Loucy (cell line): ENCODE measurements around the gene RGS6.
A peak's percentile ranks its signal among the peaks of the same experiment; 100 is the strongest.

ENCODE experiments used
- H2AFZ ChIP-seq: fragments of 200-600 bp; sonication (generic); 2 replicates; pipeline ENCODE4 v1.6.0; 2016; ENCODE audit warnings: antibody characterized with exemption, mild to moderate bottlenecking, low read length, moderate library complexity
- H3F3A ChIP-seq: fragments of 200-600 bp; 2 replicates; pipeline ENCODE4 v1.6.0; 2016; ENCODE audit warnings: antibody characterized with exemption, low read depth, mild to moderate bottlenecking
- H3K27me3 ChIP-seq: fragments of 200-600 bp; sonication (generic); 2 replicates; pipeline ENCODE4 v1.6.1; 2014; ENCODE audit warnings: low read length, mild to moderate bottlenecking; ENCODE audit not compliant: insufficient read depth, poor library complexity, severe bottlenecking
- H3K36me3 ChIP-seq: fragments of 200-600 bp; sonication (generic); 2 replicates; pipeline ENCODE4 v1.6.1; 2016; ENCODE audit warnings: low read length; ENCODE audit not compliant: insufficient read depth
- H3K4me1 ChIP-seq: fragments of 200-600 bp; sonication (generic); 2 replicates; pipeline ENCODE4 v1.5.1; 2014; ENCODE audit warnings: low read length, mild to moderate bottlenecking; ENCODE audit not compliant: insufficient read depth, poor library complexity, severe bottlenecking
- H3K4me2 ChIP-seq: fragments of 200-600 bp; sonication (generic); 2 replicates; pipeline ENCODE4 v1.6.0; 2014; ENCODE audit warnings: antibody characterized with exemption, low read length, low read depth, mild to moderate bottlenecking; ENCODE audit not compliant: poor library complexity, severe bottlenecking
- H3K4me3 ChIP-seq: fragments of 200-600 bp; sonication (generic); 2 replicates; pipeline ENCODE4 v1.5.1; 2014; ENCODE audit warnings: low read length, mild to moderate bottlenecking, mixed read lengths; ENCODE audit not compliant: poor library complexity, severe bottlenecking
- H3K79me2 ChIP-seq: fragments of 200-600 bp; sonication (generic); 2 replicates; pipeline ENCODE4 v1.6.1; 2014; ENCODE audit warnings: low read length; ENCODE audit not compliant: insufficient read depth
- H3K9ac ChIP-seq: fragments of 200-600 bp; sonication (generic); 2 replicates; pipeline ENCODE4 v1.6.0; 2014; ENCODE audit warnings: mild to moderate bottlenecking, low read depth, low read length, moderate library complexity; ENCODE audit not compliant: poor library complexity, severe bottlenecking
- H3K9me2 ChIP-seq: fragments of 200-600 bp; sonication (generic); replicated peaks from 2 replicates; pipeline ENCODE4 v1.6.1; 2016; ENCODE audit warnings: low read depth, low read length, mixed read lengths
- H3K9me3 ChIP-seq: fragments of 200-600 bp; sonication (generic); 2 replicates; pipeline ENCODE4 v1.6.1; 2014; ENCODE audit warnings: mild to moderate bottlenecking, antibody characterized with exemption, low read length, low read depth; ENCODE audit not compliant: insufficient read depth
- H4K20me1 ChIP-seq: fragments of 200-600 bp; sonication (generic); 2 replicates; pipeline ENCODE4 v1.6.0; 2014; ENCODE audit warnings: antibody characterized with exemption, low read length, mild to moderate bottlenecking; ENCODE audit not compliant: insufficient read depth, poor library complexity, severe bottlenecking
- CTCF ChIP-seq: fragments of 200-600 bp; sonication (generic); conservative IDR thresholded peaks from 2 replicates; pipeline ENCODE4 v1.5.1; 2014; ENCODE audit warnings: mild to moderate bottlenecking, antibody characterized with exemption, low read length
- EZH2phosphoT487 ChIP-seq: fragments of 200-600 bp; IDR thresholded peaks from 2 replicates; pipeline ENCODE4 v1.6.1; 2018; ENCODE audit warnings: antibody characterized with exemption, mild to moderate bottlenecking, moderate library complexity, borderline replicate concordance

The RGS6 gene

GRCh38 chr14:72543341-72543740 lies 611.1 kb downstream of the RGS6 start:
- no peak for TF ChIP-seq CTCF
- no peak for TF ChIP-seq EZH2phosphoT487
- H4K20me1 ChIP-seq, result no peaks in the 10 kb centered on the region
- no peak overlapping the region for H3K9ac ChIP-seq
- H3K79me2 ChIP-seq, result no peaks in the 10 kb centered on the region
- no peaks in the 10 kb centered on the region for H3K27me3 ChIP-seq
- H3F3A ChIP-seq, result no peaks in the 10 kb centered on the region
- H2AFZ ChIP-seq, result no peak overlapping the region
- no peaks in the 10 kb centered on the region for H3K9me3 ChIP-seq
- no peak overlapping the region for H3K4me3 ChIP-seq
- H3K36me3 ChIP-seq, result no peaks in the 10 kb centered on the region
- no peaks in the 10 kb centered on the region for H3K9me2 ChIP-seq
- H3K4me1 ChIP-seq, result peaks cover 60% of the 10 kb centered on the region
- H3K4me2 ChIP-seq, result peak overlapping the region; percentile 19

DNA sequence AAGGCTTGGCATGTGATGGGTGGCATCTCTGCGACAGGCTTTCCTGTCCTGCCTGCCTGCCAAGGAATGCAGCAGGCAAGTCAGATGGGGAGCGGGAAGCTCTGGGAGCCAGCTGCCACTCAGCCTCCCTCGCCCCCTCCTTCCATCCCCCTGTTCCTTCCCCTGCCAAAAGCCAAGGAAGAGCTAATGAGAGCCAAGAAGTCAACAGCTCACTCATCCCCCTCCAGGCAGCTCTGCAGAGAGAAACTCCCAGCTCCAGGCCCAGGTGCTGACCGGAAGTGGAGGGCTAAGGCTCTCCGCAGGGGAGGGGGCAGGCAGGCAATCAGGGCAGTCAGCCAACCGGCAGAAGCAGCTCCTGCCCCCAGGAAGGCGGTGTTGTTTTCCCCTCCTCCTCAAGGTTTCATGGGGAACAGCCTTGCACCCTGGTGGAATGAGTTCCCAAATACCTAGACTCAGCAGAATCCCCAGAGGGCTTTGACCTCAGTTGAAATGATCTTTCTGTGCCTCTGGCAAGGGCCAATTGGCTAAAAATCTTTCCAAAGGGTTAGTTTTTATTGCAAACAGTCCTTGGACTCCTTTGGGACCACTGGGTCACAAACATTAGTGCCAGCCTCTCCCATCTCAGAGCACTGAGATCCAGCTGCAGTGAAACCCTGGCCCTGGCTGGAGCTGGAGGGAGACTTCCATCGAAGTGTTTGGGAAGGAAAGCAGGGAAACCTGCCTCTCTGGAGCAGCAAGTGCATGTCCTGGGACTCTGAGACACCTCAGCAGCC lies 612.6 kb downstream of the RGS6 start:
- Histone ChIP-seq H3K27me3 (no peaks in the 10 kb centered on the region), H3F3A (no peaks in the 10 kb centered on the region), H3K9ac (no peak overlapping the region), H3K36me3 (no peaks in the 10 kb centered on the region), H3K4me1 (peaks cover 61% of the 10 kb centered on the region), H3K9me3 (no peaks in the 10 kb centered on the region), H2AFZ (no peak overlapping the region), H3K79me2 (no peaks in the 10 kb centered on the region), H3K4me2 (no peak overlapping the region), H3K9me2 (no peaks in the 10 kb centered on the region), H4K20me1 (no peaks in the 10 kb centered on the region), H3K4me3 (no peak overlapping the region)
- TF ChIP-seq CTCF, result no peak
- TF ChIP-seq EZH2phosphoT487, result no peak

GRCh38 chr14:72545411-72546311 lies 613.4 kb downstream of the RGS6 start:
- H3K4me1 ChIP-seq, result peaks cover 53% of the 10 kb centered on the region
- TF ChIP-seq EZH2phosphoT487 (no peak), CTCF (no peak)
- H3K9me3 ChIP-seq, result no peaks in the 10 kb centered on the region
- no peaks in the 10 kb centered on the region for H4K20me1 ChIP-seq
- H3K9me2 ChIP-seq, result no peaks in the 10 kb centered on the region
- no peaks in the 10 kb centered on the region for H3F3A ChIP-seq
- H3K4me3 ChIP-seq, result no peak overlapping the region
- H3K9ac ChIP-seq, result no peak overlapping the region
- H3K4me2 ChIP-seq, result peak overlapping the region; percentile 6
- H2AFZ ChIP-seq, result no peak overlapping the region
- no peaks in the 10 kb centered on the region for H3K27me3 ChIP-seq
- H3K36me3 ChIP-seq, result no peaks in the 10 kb centered on the region
- no peaks in the 10 kb centered on the region for H3K79me2 ChIP-seq
